Prostate gland (tissue), 2 donors: Measurements from ENCODE around the gene STEAP2. TPM values are rescaled to one million over a fixed set of nuclear protein-coding genes. Genes with fewer than 3 reads are reported as not detected.
A peak's percentile ranks its signal among the peaks of the same experiment; 100 is the strongest.

Experiments used
- DNase-seq: peaks from one replicate; pipeline ENCODE4 v3.0.0-alpha.2; 2019; ENCODE audit warnings: low spot score
- H3K27ac ChIP-seq, 2 donors: fragments of 200-600 bp; sonication (generic); 2 replicates each; pipeline ENCODE4 v1.5.1; 2017 to 2019
- H3K27me3 ChIP-seq: fragments of 200-600 bp; sonication (generic); replicated peaks from 2 replicates; pipeline ENCODE4 v1.5.1; 2019; ENCODE audit not compliant: insufficient read depth
- H3K36me3 ChIP-seq, 2 donors: fragments of 200-600 bp; sonication (generic); 1 replicate in 1 of 2; 2 replicates in 1 of 2; pipeline versions ENCODE4 v1.5.1 to v1.8.1; 2017 to 2019
- H3K4me1 ChIP-seq: fragments of 200-600 bp; sonication (generic); replicated peaks from 2 replicates; pipeline ENCODE4 v1.5.1; 2019
- H3K4me3 ChIP-seq, 2 donors: fragments of 200-600 bp; sonication (generic); 2 replicates each; pipeline ENCODE4 v1.5.1; 2017 to 2019
- H3K9me3 ChIP-seq: fragments of 200-600 bp; sonication (generic); 2 replicates; pipeline ENCODE4 v1.5.1; 2017
- POLR2A ChIP-seq: fragments of 450-650 bp; IDR thresholded peaks from one replicate; pipeline ENCODE4 v1.6.1; 2016; ENCODE audit warnings: antibody characterized with exemption, mild to moderate bottlenecking
- POLR2AphosphoS5 ChIP-seq: sonication (generic); formaldehyde crosslinking; IDR thresholded peaks from one replicate; pipeline ENCODE4 v1.6.1; 2017; ENCODE audit warnings: antibody characterized with exemption
- WGBS: methylation state at CpG from one replicate; pipeline ENCODE4 v1.1.5; 2018; 5-methylcytosine and 5-hydroxymethylcytosine counted together
- intact Hi-C: fragments of 100-400 bp; cut with DNase I; formaldehyde crosslinking; loops from one replicate; pipeline ENCODE4 v1.14.2; 2022
- total RNA-seq, 2 donors: library from RNA; depleted of rRNA; stranded (reverse); fragments of >200 nt; gene quantifications; one replicate each; pipeline ENCODE4 v1.1.0, GENCODE V29; 2016
- TF ChIP-seq, protein P1 (sequence below), 4 experiments: fragments of 200-600 bp in 2 of 4; fragments of 450-650 bp in 2 of 4; sonication (generic) in 2 of 4; IDR thresholded peaks; 1 replicate in 3 of 4; 2 replicates in 1 of 4; pipeline ENCODE4 v1.5.1; 2016 to 2019; ENCODE audit warnings: antibody characterized with exemption in 4 of 4, mild to moderate bottlenecking in 2 of 4, moderate library complexity in 2 of 4

STEAP2 gene
- total RNA-seq, 2 donors from 2014 or later, result 167 to 555 TPM

GRCh38 chr7:90236721-90237289 is 25.3 kb downstream of the STEAP2 start:
- H3K4me1 ChIP-seq, result peaks cover 2% of the 10 kb centered on the region
- no peaks in the 10 kb centered on the region for H3K9me3 ChIP-seq
- no peak for DNase-seq
- WGBS, result 88% methylated on average over 1 of the region's 1 CpG
- no peaks in the 10 kb centered on the region for H3K27me3 ChIP-seq
- H3K27ac ChIP-seq, result peak overlapping the region in 1 of 2 donors; percentile 55
- H3K4me3 ChIP-seq, result no peak overlapping the region
- TF ChIP-seq, protein P1, sequence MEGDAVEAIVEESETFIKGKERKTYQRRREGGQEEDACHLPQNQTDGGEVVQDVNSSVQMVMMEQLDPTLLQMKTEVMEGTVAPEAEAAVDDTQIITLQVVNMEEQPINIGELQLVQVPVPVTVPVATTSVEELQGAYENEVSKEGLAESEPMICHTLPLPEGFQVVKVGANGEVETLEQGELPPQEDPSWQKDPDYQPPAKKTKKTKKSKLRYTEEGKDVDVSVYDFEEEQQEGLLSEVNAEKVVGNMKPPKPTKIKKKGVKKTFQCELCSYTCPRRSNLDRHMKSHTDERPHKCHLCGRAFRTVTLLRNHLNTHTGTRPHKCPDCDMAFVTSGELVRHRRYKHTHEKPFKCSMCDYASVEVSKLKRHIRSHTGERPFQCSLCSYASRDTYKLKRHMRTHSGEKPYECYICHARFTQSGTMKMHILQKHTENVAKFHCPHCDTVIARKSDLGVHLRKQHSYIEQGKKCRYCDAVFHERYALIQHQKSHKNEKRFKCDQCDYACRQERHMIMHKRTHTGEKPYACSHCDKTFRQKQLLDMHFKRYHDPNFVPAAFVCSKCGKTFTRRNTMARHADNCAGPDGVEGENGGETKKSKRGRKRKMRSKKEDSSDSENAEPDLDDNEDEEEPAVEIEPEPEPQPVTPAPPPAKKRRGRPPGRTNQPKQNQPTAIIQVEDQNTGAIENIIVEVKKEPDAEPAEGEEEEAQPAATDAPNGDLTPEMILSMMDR (IDR thresholded peaks at IDR 0.05), result no peak
- TF ChIP-seq POLR2AphosphoS5, result peak; percentile 13
- TF ChIP-seq POLR2A, result no peak
- H3K36me3 ChIP-seq, result no peaks in the 10 kb centered on the region
- intact Hi-C loops, result no loop called here

- no peaks in the 10 kb centered on the region for H3K36me3 ChIP-seq
- no peak overlapping the region for H3K4me3 ChIP-seq
- TF ChIP-seq POLR2A (no peak), POLR2AphosphoS5 (no peak)
- intact Hi-C loops, result no loop called here
- no peaks in the 10 kb centered on the region for H3K9me3 ChIP-seq
- WGBS, result 98% methylated on average over 2 of the region's 2 CpGs
- H3K27ac ChIP-seq, result peak overlapping the region in 1 of 2 donors; percentile 55
- H3K4me1 ChIP-seq, result no peaks in the 10 kb centered on the region
- DNase-seq, result no peak
- no peaks in the 10 kb centered on the region for H3K27me3 ChIP-seq
Observed at GRCh38 chr7:90238022-90238421, 26.5 kb downstream of the STEAP2 start.

DNA sequence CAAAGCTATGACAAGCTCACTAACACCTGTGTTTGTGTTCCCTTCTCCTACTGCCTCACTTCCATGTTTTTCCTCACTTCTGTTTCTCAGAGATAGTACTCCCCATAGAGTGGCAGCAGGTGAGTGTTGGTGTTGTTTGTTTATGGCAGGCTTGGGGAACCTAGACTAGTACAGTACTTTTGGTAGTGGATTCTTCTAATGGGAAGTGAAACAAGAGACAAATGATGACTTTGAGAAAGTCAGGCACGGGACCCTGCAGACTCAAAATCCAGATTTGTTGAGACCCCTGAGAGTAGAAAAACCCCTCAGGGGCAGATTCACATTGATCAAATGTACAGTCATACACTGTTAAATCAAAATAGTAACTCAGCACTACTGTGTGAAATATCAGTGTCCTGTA is 27.0 kb downstream of the STEAP2 start:
- Histone ChIP-seq H3K36me3 (no peaks in the 10 kb centered on the region), H3K9me3 (no peaks in the 10 kb centered on the region), H3K27me3 (no peaks in the 10 kb centered on the region), H3K4me3 (no peak overlapping the region), H3K4me1 (no peaks in the 10 kb centered on the region), H3K27ac (peak overlapping the region in 1 of 2 donors; percentile 55)
- TF ChIP-seq, protein P1 (IDR thresholded peaks at IDR 0.05), result no peak
- TF ChIP-seq POLR2A (no peak), POLR2AphosphoS5 (no peak)
- intact Hi-C loops, result no loop called here
- 96% methylated on average over 1 of the region's 1 CpG for WGBS
- DNase-seq, result no peak

- no peaks in the 10 kb centered on the region for H3K27me3 ChIP-seq
- intact Hi-C loops, result no loop called here
- DNase-seq, result no peak
- H3K4me1 ChIP-seq, result no peaks in the 10 kb centered on the region
- no peak overlapping the region for H3K4me3 ChIP-seq
- H3K36me3 ChIP-seq, result no peaks in the 10 kb centered on the region
- 66% methylated on average over 3 of the region's 3 CpGs for WGBS
- H3K27ac ChIP-seq, result peak overlapping the region in 1 of 2 donors; percentile 55
- no peaks in the 10 kb centered on the region for H3K9me3 ChIP-seq
- no peak for TF ChIP-seq POLR2AphosphoS5
- no peak for TF ChIP-seq POLR2A
- TF ChIP-seq, protein P1 (IDR thresholded peaks at IDR 0.05), result no peak
Observed at GRCh38 chr7:90239050-90239449, 27.5 kb downstream of the STEAP2 start.

GRCh38 chr7:90239625-90240228 is 28.2 kb downstream of the STEAP2 start:
- intact Hi-C loops, result no loop called here

More at GRCh38 chr7:90239625-90240228, 28.2 kb downstream of the STEAP2 start:
- no peak overlapping the region for H3K4me3 ChIP-seq
- no peaks in the 10 kb centered on the region for H3K27me3 ChIP-seq
- no peak for DNase-seq
- TF ChIP-seq POLR2AphosphoS5, result no peak
- no peak for TF ChIP-seq POLR2A
- TF ChIP-seq, protein P1 (IDR thresholded peaks at IDR 0.05), result no peak
- no peaks in the 10 kb centered on the region for H3K36me3 ChIP-seq
- WGBS, result 85% methylated on average over 9 of the region's 9 CpGs
- peak overlapping the region in 1 of 2 donors; percentile 55 for H3K27ac ChIP-seq
- no peaks in the 10 kb centered on the region for H3K9me3 ChIP-seq
- no peaks in the 10 kb centered on the region for H3K4me1 ChIP-seq
